HTR-8/SVneo (cell line): ENCODE data around the gene KRT74.
"Not testable (repeated sequence)": the region's sequence is repeated elsewhere in the genome, so short reads cannot be mapped to it uniquely, and the experiment has no call there.

Source experiments
- DNase-seq: peaks from one replicate; pipeline ENCODE4 v3.0.0; 2011; ENCODE audit warnings: low spot score, mixed read lengths; ENCODE audit not compliant: insufficient read length
- FAIRE-seq: peaks from 2 replicates; lab custom pipeline; 2011; peaks lifted over from hg19 to GRCh38; lab: Jason Lieb, UNC

The KRT74 gene

DNA sequence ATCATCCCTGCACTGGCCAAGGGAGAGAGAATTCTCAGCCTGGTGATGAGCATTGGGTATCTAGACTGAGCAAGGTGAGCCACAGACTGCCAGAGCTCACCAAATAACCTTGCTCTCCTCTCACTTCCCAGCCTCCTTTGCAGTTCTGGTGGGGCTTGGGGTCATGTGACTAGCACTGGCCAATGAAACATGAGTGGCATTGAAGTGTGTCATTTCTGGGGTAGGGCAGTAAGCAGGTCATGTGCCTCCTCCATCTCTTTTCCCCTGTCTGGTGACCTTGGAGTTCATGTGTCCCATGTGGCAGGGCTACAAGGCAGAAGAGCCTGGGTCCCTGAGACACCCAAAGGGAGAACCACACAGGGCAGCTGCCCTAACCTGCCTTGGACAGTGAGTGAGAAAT, 31.2 kb upstream of the KRT74 start:
- DNase-seq (no peak), FAIRE-seq (no peak)

DNA sequence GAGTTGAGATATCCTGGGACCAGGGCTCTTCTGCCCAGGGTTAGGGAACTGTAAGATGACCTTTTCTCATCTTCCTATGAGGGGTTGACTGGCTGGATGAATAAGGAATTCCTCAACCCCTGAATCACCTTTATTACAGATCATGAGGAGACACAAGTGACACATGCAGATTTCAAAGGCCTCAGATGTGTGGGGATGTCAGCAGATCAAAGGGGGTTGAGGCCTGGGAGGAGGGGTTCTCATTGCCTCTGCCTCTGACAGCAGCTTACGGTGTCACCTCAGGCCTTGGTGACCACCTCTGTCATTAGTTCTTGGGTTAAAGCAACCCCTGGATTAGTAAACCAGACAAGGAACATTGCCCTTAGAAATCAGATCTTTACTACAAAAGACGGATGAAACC, 29.7 kb upstream of the KRT74 start:
- FAIRE-seq (no peak), DNase-seq (no peak)

DNA sequence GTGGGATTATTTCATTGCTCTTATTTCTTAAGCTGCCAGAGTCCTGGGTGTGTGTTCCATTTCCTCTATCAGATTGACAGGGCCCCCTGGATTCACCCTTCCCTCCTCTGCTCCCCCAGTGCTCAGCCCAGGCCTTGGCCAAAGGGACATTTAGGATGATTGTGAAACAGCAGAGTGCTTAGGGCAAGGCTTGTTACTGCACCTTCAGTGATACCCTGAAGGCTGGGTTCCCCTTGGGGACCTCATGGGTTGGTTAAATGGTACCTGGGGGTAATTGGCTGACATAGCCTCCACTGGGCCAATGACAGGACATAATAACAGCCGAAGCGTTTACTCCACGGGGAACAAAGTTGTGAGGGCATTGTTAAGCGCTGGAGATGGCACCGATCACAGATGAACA, 28.9 kb upstream of the KRT74 start:
- DNase-seq = no peak
- FAIRE-seq = no peak

DNA sequence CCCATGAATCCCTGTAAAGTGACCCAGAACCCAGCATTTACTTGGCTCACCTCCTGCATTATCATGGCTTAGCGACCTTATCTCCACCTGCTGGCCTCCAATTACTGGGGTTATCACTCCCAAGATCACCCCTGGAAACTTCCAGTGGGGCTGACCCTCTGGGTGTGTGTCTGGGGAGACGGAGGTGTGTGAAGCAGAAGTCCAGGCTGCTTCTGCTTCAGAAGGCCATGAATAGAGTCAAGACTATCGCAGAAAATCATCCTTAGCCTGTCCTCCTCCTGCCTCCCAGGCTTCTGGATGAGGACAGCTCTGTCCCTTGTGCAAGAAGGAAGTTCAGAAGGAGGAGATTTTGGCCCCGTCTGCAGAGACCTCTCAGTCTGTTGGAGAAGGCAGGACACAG, 28.0 kb upstream of the KRT74 start:
- no peak for FAIRE-seq
- DNase-seq = no peak

DNA sequence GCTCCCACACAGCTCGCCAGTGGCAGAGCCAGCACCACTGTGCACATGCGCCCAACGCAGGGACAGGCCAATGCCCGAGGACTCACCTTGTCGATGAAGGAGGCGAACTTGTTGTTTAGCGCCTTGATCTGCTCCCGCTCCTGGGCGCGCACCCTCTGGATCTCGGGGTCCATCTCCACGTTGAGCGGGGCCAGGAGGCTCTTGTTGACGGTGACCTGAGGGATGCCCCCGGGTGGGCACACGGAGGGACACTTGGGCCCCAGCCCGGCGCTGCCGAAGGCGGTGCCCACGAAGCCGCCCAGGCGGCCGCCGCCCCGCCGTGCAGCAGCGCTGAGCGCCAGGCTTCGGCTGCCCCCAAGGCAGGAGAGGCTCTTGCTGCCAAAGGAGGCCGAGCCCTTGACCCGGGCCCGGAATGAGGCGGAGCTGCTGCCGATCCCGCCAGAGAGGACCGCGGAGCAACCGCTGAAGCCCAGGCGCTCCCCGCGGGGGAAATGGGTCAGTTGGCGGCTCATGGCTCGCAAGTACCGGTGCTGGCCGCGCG, 27.4 kb upstream of the KRT74 start, which contains the start of gene KRT72:
Gene KRT72, minus strand, starts transcription at position 523 of the 541 bp plus-strand sequence. Its CDS starts 11 bp downstream, at position 512.
- DNase-seq = no peak
- no peak for FAIRE-seq

DNA sequence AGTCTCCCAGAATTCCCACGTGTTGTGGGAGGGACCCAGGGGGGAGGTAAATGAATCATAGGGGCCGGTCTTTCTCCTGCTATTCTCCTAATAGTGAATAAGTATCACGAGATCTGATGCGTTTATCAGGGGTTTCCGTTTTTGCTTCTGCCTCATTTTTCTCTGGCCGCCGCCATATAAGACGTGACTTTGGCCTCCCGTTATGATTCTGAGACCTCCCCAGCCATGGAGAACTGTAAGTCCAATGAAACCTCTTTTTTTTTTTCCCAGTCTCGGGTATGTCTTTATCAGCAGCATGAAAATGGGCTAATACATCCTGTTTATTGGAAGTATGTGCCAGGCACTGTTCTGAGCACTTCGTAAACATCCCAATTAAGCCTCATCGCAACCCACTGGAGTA, 26.8 kb upstream of the KRT74 start:
- FAIRE-seq (no peak), DNase-seq (no peak)

DNA sequence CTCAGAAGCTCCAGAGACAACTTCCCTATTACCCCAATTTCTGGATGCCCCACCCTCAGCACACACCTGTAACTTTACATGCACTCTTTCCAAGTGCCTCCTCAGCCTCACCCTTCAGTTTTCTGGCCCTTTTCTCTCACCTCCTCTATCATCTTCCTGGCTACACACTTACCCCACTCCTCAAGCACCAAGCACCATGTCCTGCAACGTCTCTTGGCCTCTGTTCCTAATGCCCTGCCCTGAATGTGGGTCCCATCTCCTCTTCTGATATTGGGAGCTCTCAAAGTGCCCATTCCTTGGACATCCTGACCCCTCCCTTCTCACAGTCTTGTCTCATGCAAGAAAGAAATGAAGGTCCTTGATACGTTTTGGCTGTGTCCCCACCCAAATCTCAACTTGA, 26.4 kb upstream of the KRT74 start:
- FAIRE-seq (no peak), DNase-seq (no peak)

DNA sequence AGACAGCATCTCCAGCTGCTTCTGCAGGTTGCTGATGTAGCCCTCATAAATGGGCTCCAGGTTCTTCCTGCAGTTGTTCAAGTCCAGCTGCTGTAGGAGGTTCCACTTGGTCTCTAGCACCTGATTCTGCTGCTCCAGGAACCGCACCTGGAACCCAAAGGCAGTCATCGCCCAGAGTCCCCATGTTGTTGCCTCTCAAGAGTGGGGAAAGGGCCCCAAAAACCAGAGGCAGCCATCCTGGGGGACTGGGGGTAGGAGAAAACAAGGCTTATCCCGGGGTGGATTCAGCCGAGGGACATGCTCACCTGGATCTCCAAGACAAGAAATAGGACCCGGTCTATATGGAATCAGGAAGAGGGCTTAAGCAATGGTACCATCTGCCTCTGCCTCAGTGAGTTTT, 25.3 kb upstream of the KRT74 start:
- no peak for DNase-seq
- no peak for FAIRE-seq

DNA sequence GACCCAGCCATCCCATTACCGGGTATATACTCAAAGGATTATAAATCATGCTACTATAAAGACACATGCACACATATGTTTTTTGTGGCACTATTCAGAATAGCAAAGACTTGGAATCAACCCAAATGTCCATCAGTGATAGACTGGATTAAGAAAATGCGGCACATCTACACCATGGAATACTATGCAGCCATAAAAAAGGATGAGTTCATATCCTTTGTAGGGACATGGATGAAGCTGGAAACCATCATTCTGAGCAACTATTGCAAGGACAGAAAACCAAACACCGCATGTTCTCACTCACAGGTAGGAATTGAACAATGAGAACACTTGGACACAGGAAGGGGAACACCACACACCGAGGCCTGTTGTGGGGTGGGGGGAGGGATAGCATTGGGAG, 20.6 kb upstream of the KRT74 start:
- FAIRE-seq = not testable (repeated sequence)

DNA sequence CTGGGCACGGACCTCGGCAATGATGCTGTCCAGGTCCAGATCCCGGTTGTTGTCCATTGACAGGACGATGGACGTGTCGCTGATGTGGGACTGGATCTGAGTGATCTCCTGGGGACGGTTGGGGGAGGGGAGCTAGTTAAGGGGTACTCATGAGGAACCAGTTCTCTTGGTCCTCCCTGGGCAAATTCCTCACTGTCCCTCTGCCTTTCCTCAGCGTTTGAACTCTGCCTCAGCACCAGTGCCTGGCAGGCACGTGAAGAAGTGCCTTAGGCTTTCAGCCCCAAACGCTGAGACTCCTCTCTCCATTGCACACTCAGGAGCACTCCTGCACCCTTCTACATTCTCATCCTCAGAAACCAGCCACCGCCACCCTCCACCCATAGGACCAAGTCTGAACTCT, 17.9 kb upstream of the KRT74 start:
- no peak for DNase-seq
- FAIRE-seq = no peak

More for the DNA sequence above, 20.6 kb upstream of the KRT74 start:
- DNase-seq = not testable (repeated sequence)

DNA sequence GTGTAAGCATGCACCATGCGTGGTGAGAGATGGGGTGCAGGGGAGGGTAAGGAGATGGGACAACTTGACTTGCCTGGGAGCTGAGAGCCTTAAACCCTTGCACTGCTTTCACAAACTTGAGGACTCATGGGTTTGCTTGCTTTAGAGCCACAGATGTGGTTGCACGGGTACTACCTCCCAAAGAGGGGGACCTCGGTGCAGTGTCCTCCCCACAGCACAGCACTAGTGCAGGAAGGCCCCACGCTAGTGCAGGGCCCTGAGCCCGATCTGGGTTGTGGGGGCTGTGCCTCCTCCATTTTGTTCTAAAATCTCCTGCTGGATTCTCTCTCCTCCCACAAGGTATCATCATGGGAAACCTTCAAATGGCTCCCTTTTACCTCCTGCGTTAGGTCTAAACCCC, 16.4 kb upstream of the KRT74 start:
- FAIRE-seq (peak; percentile 48), DNase-seq (no peak)

DNA sequence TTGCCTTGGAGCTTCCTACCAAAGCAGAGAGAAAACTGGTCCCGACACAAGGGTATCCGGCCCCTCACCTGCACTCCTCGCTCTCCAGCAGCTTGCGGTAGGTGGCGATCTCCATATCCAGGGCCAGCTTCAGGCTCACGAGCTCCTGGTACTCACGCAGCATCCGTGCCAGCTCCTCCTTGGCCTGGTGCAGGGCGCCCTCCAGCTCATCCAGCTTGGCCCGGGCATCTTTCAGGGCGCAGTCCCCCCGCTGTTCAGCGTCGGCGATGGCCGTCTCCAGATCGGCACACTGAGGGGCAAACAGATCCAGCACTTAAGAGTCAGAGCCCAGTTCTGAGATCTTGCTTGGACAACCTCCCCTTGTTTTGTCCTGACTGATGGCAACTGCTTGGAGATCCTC, 13.9 kb upstream of the KRT74 start:
- no peak for FAIRE-seq
- no peak for DNase-seq

DNA sequence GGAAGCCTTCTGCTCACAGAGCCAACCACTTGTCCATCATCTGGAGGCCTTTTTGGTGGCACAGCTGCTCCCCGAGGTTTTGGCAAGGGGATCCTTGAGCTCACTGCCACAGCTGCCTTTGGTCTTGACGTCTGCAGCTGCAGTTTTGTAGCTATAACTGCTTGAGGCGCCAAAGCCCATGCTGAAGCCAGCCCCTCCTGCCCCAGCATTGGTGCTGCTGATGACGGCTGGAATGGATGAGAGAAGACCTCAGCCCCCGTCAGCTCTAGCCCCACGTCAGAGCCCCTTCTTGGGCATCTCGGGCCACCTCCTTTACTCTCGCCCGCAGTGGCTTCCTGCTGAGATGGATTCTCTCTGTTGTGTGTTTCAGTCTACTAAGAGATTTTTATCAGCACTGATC, 12.3 kb upstream of the KRT74 start:
- no peak for DNase-seq
- no peak for FAIRE-seq

DNA sequence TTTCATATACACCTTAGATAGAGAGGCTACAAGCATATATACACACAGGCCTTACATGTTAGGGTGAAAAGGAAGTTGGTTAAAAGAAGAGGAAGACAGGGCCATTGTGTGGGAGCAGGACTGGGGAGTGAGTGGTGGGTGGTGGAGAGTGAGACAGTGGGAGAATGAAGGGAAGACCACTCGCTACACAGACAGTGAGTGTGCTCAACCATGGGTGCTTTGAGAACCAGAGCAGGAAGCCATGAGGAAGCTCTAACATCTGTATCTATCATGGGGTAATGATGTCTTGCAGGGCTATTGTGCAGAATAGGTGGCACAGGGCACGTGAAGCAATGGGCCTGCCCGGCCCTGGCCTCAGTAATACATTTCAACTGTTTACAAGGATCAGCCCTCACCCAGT, 11.4 kb upstream of the KRT74 start:
- no peak for FAIRE-seq
- DNase-seq = no peak

DNA sequence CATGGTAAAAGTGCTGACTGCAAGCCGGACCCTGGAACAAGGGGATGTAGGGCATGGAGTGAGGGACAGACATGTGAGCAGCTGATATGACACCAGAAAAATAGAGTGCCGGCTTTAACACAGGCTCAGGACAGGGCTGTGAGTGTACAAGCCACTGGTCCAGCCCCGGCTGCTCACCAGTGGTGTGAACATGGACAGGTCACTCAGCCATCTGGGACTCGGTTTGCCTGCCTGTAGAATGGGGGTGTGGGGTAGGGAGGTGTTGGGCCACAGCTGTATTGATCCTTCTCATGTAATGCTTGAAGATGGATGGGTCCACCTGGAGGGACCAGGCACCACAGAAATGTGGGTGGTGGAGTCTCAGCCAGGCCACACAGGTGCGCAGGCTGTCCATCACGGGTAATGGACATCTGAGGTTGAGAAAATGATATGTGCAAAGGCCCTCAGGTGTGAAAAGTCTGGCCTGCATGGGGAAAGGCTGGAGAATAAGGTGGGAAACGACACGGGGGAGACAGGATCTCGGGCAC, 10.6 kb upstream of the KRT74 start:
- FAIRE-seq (no peak), DNase-seq (no peak)

DNA sequence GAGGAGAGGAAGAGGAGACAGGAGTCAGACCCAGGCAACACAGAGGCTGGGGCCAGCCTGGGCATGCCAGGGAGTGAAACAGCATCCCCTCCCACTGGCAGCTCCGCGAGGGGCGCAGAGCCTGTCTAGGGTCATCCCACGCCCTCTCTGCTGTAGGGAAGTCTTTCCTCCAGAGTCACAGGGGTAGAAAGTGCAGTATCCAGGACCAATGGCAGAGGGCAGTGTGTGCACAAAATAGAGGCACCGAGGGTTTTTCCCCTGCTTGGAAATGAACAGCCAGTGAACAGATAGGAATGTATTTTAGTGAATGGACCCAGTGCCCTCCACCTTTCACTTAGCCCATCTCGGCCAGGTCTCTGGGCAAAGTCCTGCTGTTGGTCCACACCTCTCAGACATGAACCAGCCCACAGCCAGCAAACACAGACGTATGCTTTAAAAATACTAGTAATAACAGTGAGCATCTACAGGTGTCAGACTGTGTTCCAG, 9.4 kb upstream of the KRT74 start:
- FAIRE-seq = peak; percentile 89
- peak; percentile 86 for DNase-seq

DNA sequence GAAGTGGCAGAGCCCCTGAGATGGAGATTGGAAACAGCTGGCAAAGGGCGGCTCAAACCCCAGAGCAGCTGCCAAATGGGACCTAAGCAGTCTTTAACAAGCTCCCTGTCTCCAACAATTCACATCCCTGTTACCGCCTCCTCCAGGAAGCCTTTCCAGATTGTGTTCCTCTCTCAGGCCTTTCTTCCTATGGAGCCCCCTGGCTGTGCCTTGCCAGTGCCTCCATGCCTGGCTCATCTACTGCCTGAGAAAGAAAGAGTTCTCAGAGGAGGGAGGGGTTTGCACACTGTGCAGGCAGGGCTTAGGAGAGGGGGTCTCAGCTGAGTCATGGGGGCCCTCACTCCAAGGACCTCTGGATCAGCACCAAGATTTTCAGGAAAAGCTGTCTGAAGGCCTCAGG, 8.8 kb upstream of the KRT74 start:
- FAIRE-seq = no peak
- DNase-seq = no peak

DNA sequence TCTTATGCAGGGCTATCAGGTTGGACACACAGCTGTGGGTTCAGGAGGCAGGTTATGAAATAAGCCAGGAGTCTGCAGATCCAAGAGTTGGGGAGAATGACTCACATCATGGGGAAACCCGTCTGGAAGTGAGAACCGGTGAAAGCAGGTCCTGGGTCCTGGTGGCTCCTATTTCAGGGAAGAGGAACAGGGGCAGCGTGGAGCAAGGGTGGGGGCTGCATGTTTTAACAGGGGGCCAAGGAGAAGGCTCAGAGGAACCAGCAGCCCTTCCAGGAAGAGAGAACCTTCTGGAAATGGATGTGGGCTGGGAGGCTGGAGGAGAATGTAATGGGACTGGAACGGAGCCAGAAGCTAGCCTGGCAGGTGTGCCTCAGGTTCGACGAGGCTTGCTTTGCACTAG, 7.8 kb upstream of the KRT74 start:
- no peak for FAIRE-seq
- DNase-seq = no peak

DNA sequence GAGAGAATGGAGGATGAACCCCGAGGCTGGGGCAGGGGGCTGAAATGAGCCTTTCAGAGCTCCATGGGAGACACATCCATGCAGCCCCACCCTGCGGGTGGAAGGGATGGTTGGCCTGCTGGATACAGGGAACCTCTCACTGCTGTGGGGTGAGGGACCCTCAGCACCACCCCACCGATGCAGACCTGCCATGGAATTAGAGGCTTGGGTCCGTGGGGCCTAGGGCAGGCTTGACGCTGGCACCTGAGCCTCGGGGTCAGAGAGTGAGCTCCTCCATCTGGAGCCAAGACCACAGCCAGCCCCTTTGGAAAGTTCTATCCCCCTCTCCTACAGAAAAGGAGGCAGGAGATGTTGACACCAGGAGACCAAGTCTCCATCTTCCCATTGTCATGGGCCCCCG, 7.4 kb upstream of the KRT74 start:
- DNase-seq (no peak), FAIRE-seq (no peak)

DNA sequence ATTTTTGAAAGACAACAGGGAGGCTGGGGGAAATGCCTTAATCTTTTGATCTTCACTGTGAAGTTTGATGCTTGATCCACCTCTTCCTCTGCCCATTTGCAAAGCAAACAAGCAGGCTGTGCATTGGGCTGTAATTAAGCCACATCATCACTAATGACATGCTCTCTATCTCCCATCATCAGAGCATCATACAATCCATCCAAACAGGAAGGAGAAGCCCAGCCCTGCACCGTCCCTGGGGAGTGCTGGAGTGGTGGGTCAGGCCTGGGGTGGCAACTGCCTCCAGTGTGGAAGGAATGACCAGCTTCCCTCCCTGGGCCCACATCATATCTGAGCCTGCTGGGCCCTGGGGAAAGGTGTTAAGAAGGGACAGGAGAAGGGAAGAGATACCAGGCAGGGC, 6.9 kb upstream of the KRT74 start:
- DNase-seq (no peak), FAIRE-seq (no peak)

DNA sequence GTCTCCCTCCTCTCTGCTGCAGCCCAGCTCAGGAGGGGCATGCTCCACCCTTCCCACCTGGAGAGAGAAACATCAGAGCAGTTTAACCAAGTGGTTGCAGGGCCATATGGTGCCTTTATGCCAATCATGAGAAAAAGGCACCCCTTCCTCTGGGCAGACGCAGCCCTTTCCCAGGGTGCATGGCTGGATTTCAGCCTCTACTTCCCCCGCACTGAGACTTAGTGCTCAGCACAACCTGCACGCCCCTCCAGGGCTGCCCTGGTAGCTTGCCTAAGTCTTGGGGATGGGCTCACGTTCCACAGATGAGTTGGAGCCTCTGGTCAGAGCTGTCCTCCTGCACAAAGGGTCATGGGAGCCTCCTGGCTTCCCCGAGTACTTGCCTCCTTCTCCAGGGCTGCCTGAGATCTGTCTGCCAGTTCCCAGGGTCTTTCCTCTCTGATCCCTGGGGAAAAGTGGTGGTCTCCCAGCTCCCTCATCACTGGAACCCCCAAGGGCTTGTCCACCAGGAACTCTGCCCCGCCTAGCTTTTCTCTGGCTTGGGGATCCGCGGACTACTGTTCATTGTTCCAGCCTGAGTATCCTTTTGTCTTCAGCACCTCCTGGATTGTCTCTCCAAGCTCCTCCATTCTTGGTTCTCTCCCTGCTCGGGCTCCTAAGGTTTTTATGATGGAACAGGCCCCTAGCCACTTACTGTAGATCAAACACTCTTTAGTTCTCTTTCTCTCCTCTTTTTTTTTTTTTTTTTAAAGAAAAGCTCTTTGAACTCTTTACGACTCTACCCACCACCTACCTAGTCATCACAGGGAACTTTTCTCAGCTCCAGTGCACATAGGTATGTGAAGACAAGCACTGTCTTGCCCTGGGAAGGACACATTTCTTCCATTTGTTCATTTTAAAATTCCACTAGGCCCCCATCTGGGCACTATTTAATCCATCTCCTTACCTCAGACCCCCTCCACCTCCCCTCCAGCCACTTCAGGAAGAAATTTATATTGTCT, 6.1 kb upstream of the KRT74 start:
- DNase-seq (no peak), FAIRE-seq (no peak)
